ENCODE measurements around the gene FOXN1. TPM values are rescaled to one million over a fixed set of nuclear protein-coding genes. Genes with fewer than 3 reads are reported as not detected.

FOXN1 gene
- polyA plus RNA-seq, 1 of the 3 experiments (the other 2 are of a cell fraction), result not detected

GRCh38 chr17:28472871-28473497, 33.2 kb upstream of the FOXN1 start:
- peaks cover 0 to 2% of the 10 kb centered on the region in 2 experiments; a peak in 1 of 4 replicates for H3K4me1 ChIP-seq (ENCODE audit: control insufficient read depth in 1 of 2, insufficient read depth in 2 of 2, low read depth in 1 of 2, low read length in 1 of 2)
- no peaks in the 10 kb centered on the region for H3F3A ChIP-seq (replicated peaks; ENCODE audit: insufficient read depth)
- no peaks in the 10 kb centered on the region for H3K79me2 ChIP-seq (ENCODE audit: insufficient read depth)
- DNase-seq, result no peak
- H2AFZ ChIP-seq (ENCODE audit: low read depth), result no peak overlapping the region
- TF ChIP-seq RFX5 (IDR thresholded peaks at IDR 0.05; ENCODE audit: low read length) (no peak), RXRA (IDR thresholded peaks at IDR 0.05; ENCODE audit: borderline replicate concordance, low read depth) (no peak), USF2 (IDR thresholded peaks at IDR 0.05; ENCODE audit: borderline replicate concordance, low read depth, low read length) (no peak), CTCF (IDR thresholded peaks at IDR 0.05) (no peak), GABPA (IDR thresholded peaks at IDR 0.05; ENCODE audit: low read depth) (no peak), NFIC (IDR thresholded peaks at IDR 0.05; ENCODE audit: borderline replicate concordance) (no peak), IRF3 (IDR thresholded peaks at IDR 0.05; ENCODE audit: low read depth, low read length) (no peak), MXI1 (IDR thresholded peaks at IDR 0.05; ENCODE audit: low read depth, low read length) (no peak), PBX3 (IDR thresholded peaks at IDR 0.05) (no peak), RAD21 (IDR thresholded peaks at IDR 0.05; ENCODE audit: low read length) (no peak), TCF12 (IDR thresholded peaks at IDR 0.05) (no peak), USF1 (IDR thresholded peaks at IDR 0.05; ENCODE audit: borderline replicate concordance, low read depth) (no peak), SMC3 (IDR thresholded peaks at IDR 0.05; ENCODE audit: low read depth, low read length) (no peak), FOSL2 (IDR thresholded peaks at IDR 0.05; ENCODE audit: borderline replicate concordance, low read depth) (no peak), CHD2 (IDR thresholded peaks at IDR 0.05; ENCODE audit: low read length, partially characterized antibody) (no peak), FOXM1 (IDR thresholded peaks at IDR 0.05; ENCODE audit: low read depth) (no peak)
- 0 out of 2 replicates have a peak, but pooled peaks cover 15% of the 10 kb centered on the region for H3K27me3 ChIP-seq (ENCODE audit: insufficient read depth)
- H3K27ac ChIP-seq (ENCODE audit: low read depth in 2 of 2, low read length in 1 of 2), result no peak overlapping the region
- H3K4me3 ChIP-seq (ENCODE audit: low read depth in 2 of 2, low read length in 1 of 2), result no peak overlapping the region
- H3K9me3 ChIP-seq, result no peaks in the 10 kb centered on the region
- no peak overlapping the region for H3K4me2 ChIP-seq
- H3K9me2 ChIP-seq, result no peaks in the 10 kb centered on the region
- WGBS (ENCODE audit: low lambda C conversion rate), result 63% methylated on average over 7 of the region's 7 CpGs
- CTCF ChIA-PET, result interaction anchor here (1.5 kb wide), 1 partner anchor 140 kb away, joined by 3 read pairs; no protein-coding TSS in a partner anchor
- POLR2A ChIA-PET, result no interaction called here
- H4K20me1 ChIP-seq (ENCODE audit: insufficient read depth), result no peaks in the 10 kb centered on the region
- no peaks in the 10 kb centered on the region for H3K36me3 ChIP-seq (replicated peaks in 1 of 2; ENCODE audit: control insufficient read depth in 1 of 2, insufficient read depth in 2 of 2, low read length in 1 of 2)
- H3K9ac ChIP-seq, result no peak overlapping the region
